ENCODE data around the gene AKR1C8.
"Not testable (repeated sequence)": the region's sequence is repeated elsewhere in the genome, so short reads cannot be mapped to it uniquely, and the experiment has no call there.

AKR1C8 gene

GRCh38 chr10:5184987-5185775 is at the start of gene AKR1C8:
AKR1C8 (minus strand) TSS chr10:5185150; CDS start chr10:5185104, 46 bp downstream.
- Mint-ChIP-seq H3K9me3 (no peaks in the 10 kb centered on the region), H3K4me3 (no peak within 1 kb of the TSS), H3K4me1 (no peaks in the 10 kb centered on the region), H3K27ac (no peak within 1 kb of the TSS), H3K27me3 (peaks cover 8% of the 10 kb centered on the region), H3K36me3 (no peaks in the 10 kb centered on the region)
- ATAC-seq: no peak

- no peak overlapping the region for H3K27ac Mint-ChIP-seq
- no peaks in the 10 kb centered on the region for H3K4me1 Mint-ChIP-seq
- peaks cover 15% of the 10 kb centered on the region for H3K9me3 Mint-ChIP-seq
- no peak overlapping the region for H3K4me3 Mint-ChIP-seq
- peaks cover 9% of the 10 kb centered on the region for H3K27me3 Mint-ChIP-seq
- ATAC-seq: no peak
- H3K36me3 Mint-ChIP-seq: no peaks in the 10 kb centered on the region
These were observed 49.3 kb upstream of the AKR1C8 start for GRCh38 chr10:5234106-5234860.

GRCh38 chr10:5233324-5233723 is 48.4 kb upstream of the AKR1C8 start:
- H3K27me3 Mint-ChIP-seq: peaks cover 9% of the 10 kb centered on the region

GRCh38 chr10:5229019-5229418 is 44.1 kb upstream of the AKR1C8 start:
- peaks cover 8% of the 10 kb centered on the region for H3K9me3 Mint-ChIP-seq
- H3K4me1 Mint-ChIP-seq: no peaks in the 10 kb centered on the region
- ATAC-seq: no peak
- no peaks in the 10 kb centered on the region for H3K27me3 Mint-ChIP-seq
- H3K27ac Mint-ChIP-seq: no peak overlapping the region
- H3K4me3 Mint-ChIP-seq: no peak overlapping the region
- H3K36me3 Mint-ChIP-seq: no peaks in the 10 kb centered on the region

More at GRCh38 chr10:5233324-5233723, 48.4 kb upstream of the AKR1C8 start:
- no peak overlapping the region for H3K4me3 Mint-ChIP-seq
- no peak for ATAC-seq
- no peaks in the 10 kb centered on the region for H3K4me1 Mint-ChIP-seq
- no peaks in the 10 kb centered on the region for H3K36me3 Mint-ChIP-seq
- H3K27ac Mint-ChIP-seq: no peak overlapping the region
- peaks cover 14% of the 10 kb centered on the region for H3K9me3 Mint-ChIP-seq

- not testable (repeated sequence) for H3K4me1 Mint-ChIP-seq, H3K4me3 Mint-ChIP-seq, H3K9me3 Mint-ChIP-seq, H3K36me3 Mint-ChIP-seq, H3K27me3 Mint-ChIP-seq, ATAC-seq, H3K27ac Mint-ChIP-seq
These were observed 38.0 kb upstream of the AKR1C8 start for GRCh38 chr10:5222942-5223341.

GRCh38 chr10:5219262-5219661 is 34.3 kb upstream of the AKR1C8 start:
- H3K4me3 Mint-ChIP-seq: no peak overlapping the region
- no peaks in the 10 kb centered on the region for H3K36me3 Mint-ChIP-seq
- no peaks in the 10 kb centered on the region for H3K27me3 Mint-ChIP-seq
- no peak overlapping the region for H3K27ac Mint-ChIP-seq
- no peaks in the 10 kb centered on the region for H3K4me1 Mint-ChIP-seq
- no peak for ATAC-seq
- H3K9me3 Mint-ChIP-seq: peaks cover 5% of the 10 kb centered on the region

- H3K36me3 Mint-ChIP-seq: no peaks in the 10 kb centered on the region
- no peaks in the 10 kb centered on the region for H3K4me1 Mint-ChIP-seq
- H3K4me3 Mint-ChIP-seq: no peak overlapping the region
- ATAC-seq: no peak
- H3K27ac Mint-ChIP-seq: no peak overlapping the region
- H3K9me3 Mint-ChIP-seq: peaks cover 4% of the 10 kb centered on the region
- no peaks in the 10 kb centered on the region for H3K27me3 Mint-ChIP-seq
These were observed 31.9 kb upstream of the AKR1C8 start for GRCh38 chr10:5216801-5217200.

- no peak for ATAC-seq
- H3K4me1 Mint-ChIP-seq: no peaks in the 10 kb centered on the region
- no peak overlapping the region for H3K4me3 Mint-ChIP-seq
- H3K27me3 Mint-ChIP-seq: peaks cover 2% of the 10 kb centered on the region
- H3K9me3 Mint-ChIP-seq: peaks cover 6% of the 10 kb centered on the region
- no peak overlapping the region for H3K27ac Mint-ChIP-seq
- H3K36me3 Mint-ChIP-seq: no peaks in the 10 kb centered on the region
These were observed 27.0 kb upstream of the AKR1C8 start for GRCh38 chr10:5211696-5212536.

- Mint-ChIP-seq H3K27me3 (peaks cover 11% of the 10 kb centered on the region), H3K9me3 (peaks cover 13% of the 10 kb centered on the region)
- H3K4me3 Mint-ChIP-seq, H3K27ac Mint-ChIP-seq, ATAC-seq, H3K4me1 Mint-ChIP-seq, H3K36me3 Mint-ChIP-seq: not testable (repeated sequence)
These were observed 25.3 kb upstream of the AKR1C8 start for GRCh38 chr10:5210261-5210660.

GRCh38 chr10:5209776-5210175 is 24.8 kb upstream of the AKR1C8 start:
- H3K4me1 Mint-ChIP-seq, H3K36me3 Mint-ChIP-seq, H3K4me3 Mint-ChIP-seq, ATAC-seq, H3K27ac Mint-ChIP-seq: not testable (repeated sequence)
- Mint-ChIP-seq H3K9me3 (peaks cover 13% of the 10 kb centered on the region), H3K27me3 (peaks cover 11% of the 10 kb centered on the region)

GRCh38 chr10:5206799-5207198 is 21.8 kb upstream of the AKR1C8 start:
- peaks cover 11% of the 10 kb centered on the region for H3K27me3 Mint-ChIP-seq
- H3K4me1 Mint-ChIP-seq: no peaks in the 10 kb centered on the region
- ATAC-seq: no peak

GRCh38 chr10:5199398-5199797 is 14.4 kb upstream of the AKR1C8 start:
- ATAC-seq: no peak
- Mint-ChIP-seq H3K4me1 (no peaks in the 10 kb centered on the region), H3K27ac (no peak overlapping the region), H3K36me3 (no peaks in the 10 kb centered on the region), H3K9me3 (peaks cover 13% of the 10 kb centered on the region), H3K4me3 (no peak overlapping the region), H3K27me3 (no peaks in the 10 kb centered on the region)

More at GRCh38 chr10:5206799-5207198, 21.8 kb upstream of the AKR1C8 start:
- Mint-ChIP-seq H3K27ac (no peak overlapping the region), H3K9me3 (peaks cover 20% of the 10 kb centered on the region), H3K36me3 (no peaks in the 10 kb centered on the region), H3K4me3 (no peak overlapping the region)

GRCh38 chr10:5198386-5198785 is 13.4 kb upstream of the AKR1C8 start:
- Mint-ChIP-seq H3K27me3 (no peaks in the 10 kb centered on the region), H3K36me3 (no peaks in the 10 kb centered on the region), H3K4me3 (no peak overlapping the region), H3K27ac (no peak overlapping the region), H3K9me3 (peaks cover 13% of the 10 kb centered on the region), H3K4me1 (no peaks in the 10 kb centered on the region)
- ATAC-seq: no peak

- H3K9me3 Mint-ChIP-seq: peaks cover 3% of the 10 kb centered on the region
- H3K36me3 Mint-ChIP-seq: no peaks in the 10 kb centered on the region
- no peak for ATAC-seq
- no peaks in the 10 kb centered on the region for H3K4me1 Mint-ChIP-seq
- H3K4me3 Mint-ChIP-seq: no peak within 1 kb of the TSS
- no peaks in the 10 kb centered on the region for H3K27me3 Mint-ChIP-seq
- H3K27ac Mint-ChIP-seq: no peak within 1 kb of the TSS
These were observed 11.8 kb upstream of the AKR1C8 start, which contains the start of gene AKR1C4 for GRCh38 chr10:5196702-5197113. AKR1C4 (plus strand) TSS chr10:5196837; CDS start chr10:5196868, 31 bp downstream.

GRCh38 chr10:5195727-5196374 is 10.9 kb upstream of the AKR1C8 start:
- no peaks in the 10 kb centered on the region for H3K4me1 Mint-ChIP-seq
- no peak overlapping the region for H3K4me3 Mint-ChIP-seq
- H3K36me3 Mint-ChIP-seq: no peaks in the 10 kb centered on the region
- ATAC-seq: no peak
- peaks cover 3% of the 10 kb centered on the region for H3K9me3 Mint-ChIP-seq
- H3K27ac Mint-ChIP-seq: no peak overlapping the region
- no peaks in the 10 kb centered on the region for H3K27me3 Mint-ChIP-seq

Data from stimulated activated memory B cell treated with anti-CD40 and anti-IgM and Interleukin-4, amounts not matched to agents 10 μg/mL and 1 μg/mL and 100 μg/mL, for 72 hours (primary cell).